ENCODE data around the gene HBG1.

- no peak for TF ChIP-seq FOXM1 (IDR thresholded peaks at IDR 0.05; ENCODE audit: borderline replicate concordance)
- no peak for TF ChIP-seq ZNF384 (IDR thresholded peaks at IDR 0.05)
Measured at GRCh38 chr11:5274395-5274794, 24.7 kb upstream of the HBG1 start.
